Middle frontal gyrus (tissue), 1 donor: ENCODE results near the gene CHSY3.

Experiments used
- DNase-seq: peaks from one replicate; pipeline ENCODE4 v3.0.0-alpha.2; 2015; ENCODE audit warnings: low spot score; ENCODE audit errors: extremely low spot score

The CHSY3 gene

DNA sequence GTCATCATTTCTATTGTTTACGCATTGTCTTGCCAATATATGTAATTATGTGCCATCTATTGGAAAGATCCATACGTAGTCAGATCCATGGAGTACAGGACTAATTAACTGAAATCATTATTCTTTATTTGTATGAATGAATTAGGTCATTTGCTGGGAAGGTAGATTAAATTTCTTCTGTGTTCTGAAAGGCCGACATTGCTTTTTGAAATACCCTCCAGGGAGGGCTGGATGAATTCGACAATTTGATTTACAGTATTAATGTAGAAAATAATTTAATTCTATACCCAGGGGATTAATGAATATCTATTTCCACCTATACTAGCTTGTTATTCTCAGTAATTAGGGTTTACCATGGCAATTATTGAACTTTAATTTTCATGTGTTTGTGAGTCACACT is 117.6 kb downstream of the CHSY3 start:
- no peak for DNase-seq

DNA sequence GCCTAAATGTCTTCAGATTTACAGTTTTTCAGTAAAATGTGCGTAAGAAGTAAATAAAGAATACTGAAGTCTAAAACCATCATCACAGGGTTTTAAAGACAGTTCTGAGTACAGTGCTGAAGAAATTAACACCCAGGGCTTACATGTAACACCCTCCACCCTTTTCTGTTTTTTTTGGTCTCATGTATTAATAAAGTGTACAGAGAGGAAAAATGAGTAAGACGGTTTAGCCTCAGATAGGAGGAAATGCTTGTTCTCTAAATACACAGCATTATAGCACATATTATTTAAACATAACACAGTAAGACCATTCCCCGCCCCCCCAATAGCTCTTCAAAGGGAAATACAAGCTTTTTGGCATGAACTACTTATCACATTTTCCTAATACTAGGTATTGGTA is 119.3 kb downstream of the CHSY3 start:
- DNase-seq = no peak

DNA sequence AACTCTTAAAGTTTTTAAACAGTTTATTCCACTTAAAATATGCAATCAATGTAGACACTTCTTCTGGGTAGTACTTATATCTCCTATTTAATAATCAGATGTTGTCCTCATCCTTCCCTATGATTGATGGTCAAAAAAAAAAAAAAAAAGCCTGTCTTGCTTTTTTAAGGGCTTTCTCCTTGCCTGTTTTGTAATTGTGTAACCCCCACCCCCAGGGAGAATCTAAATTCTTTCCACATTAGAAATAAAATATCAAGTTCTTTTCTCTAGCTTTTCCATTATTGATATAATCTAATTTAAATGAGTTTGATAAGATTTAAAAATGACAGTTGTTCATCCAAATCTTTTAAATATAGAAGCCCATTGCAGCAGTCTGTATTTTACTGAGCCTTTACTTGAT is 119.7 kb downstream of the CHSY3 start:
- DNase-seq = no peak

DNA sequence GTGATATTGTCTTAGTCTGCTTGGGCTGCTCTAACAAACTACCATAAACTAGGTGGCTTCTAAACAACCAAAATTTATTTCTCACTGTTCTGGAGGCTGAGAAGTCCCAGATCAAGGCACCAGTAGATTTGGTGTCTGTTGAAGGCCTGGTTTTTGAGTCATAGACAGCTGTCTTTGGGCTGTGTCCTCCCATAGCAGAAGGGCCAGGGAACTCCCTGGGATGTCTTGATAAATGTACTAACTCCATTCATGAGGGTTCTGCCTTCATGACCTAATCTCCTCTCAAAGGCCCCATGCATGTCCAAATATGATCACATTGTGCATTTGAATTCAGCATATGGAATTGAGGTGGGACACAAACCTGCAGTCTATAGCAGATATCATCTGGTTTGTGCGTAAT is 121.2 kb downstream of the CHSY3 start:
- DNase-seq = no peak

- no peak for DNase-seq
Observed at GRCh38 chr5:130032807-130033206, 128.5 kb downstream of the CHSY3 start.

DNA sequence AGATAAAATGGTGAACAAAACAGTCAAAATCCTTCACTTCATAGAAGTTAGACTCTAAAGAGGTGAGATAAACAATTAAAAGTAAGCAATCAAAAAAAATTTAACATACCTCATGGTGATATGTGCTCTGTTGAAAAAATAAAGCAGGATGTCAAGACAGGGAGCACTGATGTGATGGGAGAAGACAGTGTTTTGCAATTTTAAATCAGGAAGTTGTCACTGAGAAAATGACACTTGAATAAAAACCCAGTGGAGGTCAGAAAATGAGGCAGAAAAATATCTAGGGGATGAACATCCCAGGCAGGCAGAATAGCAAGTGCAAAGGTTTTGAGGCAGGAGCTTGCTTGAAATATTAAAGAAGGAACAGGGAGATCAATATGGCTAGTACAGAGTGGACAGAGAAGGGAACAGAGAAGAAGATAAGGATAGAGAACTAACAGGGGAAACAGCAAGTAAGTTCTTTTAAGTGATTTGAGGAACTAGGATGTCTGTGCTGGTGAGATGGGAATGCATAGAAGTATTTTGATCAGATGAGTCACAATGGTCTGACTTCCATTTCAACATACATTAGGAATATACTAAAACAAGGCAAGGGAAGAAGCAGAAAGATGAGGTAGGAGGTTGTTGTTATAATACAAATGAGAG is 130.4 kb downstream of the CHSY3 start:
- DNase-seq = no peak

GRCh38 chr5:130035388-130035787 is 131.1 kb downstream of the CHSY3 start:
- no peak for DNase-seq

- no peak for DNase-seq
Observed at GRCh38 chr5:130037905-130038304, 133.6 kb downstream of the CHSY3 start.

DNA sequence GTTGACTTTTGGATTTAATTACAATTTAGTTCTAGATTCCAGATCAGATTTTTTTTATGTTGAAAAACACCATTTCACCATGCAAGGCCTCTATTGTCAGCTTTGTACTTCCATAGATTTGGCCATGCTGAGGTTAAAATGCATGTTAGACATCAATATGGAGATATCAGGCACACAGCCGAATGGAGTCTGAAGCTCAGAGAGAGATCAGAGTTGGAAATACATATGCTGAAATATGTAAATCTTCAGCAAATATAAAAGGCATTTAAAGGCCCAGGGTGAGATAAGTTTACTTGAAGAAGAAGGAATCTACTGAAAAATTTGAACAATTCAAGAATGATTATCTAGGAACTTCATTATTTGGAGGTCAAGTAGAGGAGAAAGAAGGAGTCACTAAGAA is 139.6 kb downstream of the CHSY3 start:
- no peak for DNase-seq

GRCh38 chr5:130045334-130045733 is 141.1 kb downstream of the CHSY3 start:
- no peak for DNase-seq

- no peak for DNase-seq
Observed at GRCh38 chr5:130050585-130050984, 146.3 kb downstream of the CHSY3 start.

DNA sequence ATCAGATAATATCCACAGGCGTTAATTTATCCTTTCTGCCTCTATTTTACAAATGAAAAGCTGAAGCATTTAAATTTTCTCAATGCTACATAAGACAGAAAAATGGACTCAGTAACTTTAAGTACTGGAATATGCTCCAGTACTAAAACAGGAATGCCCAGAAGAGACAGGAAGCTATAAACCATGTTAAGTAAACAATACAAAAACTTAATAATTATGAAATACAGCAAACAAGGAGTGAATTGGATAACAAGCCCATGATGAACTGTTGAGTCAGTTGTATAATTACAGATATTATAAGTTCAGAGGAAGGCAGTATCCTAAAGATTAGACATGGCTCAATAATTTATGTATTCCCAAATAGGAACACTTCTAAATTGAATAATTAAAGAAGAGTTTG is 148.5 kb downstream of the CHSY3 start:
- DNase-seq = no peak

- no peak for DNase-seq
Observed at GRCh38 chr5:130055572-130055971, 151.3 kb downstream of the CHSY3 start.

DNA sequence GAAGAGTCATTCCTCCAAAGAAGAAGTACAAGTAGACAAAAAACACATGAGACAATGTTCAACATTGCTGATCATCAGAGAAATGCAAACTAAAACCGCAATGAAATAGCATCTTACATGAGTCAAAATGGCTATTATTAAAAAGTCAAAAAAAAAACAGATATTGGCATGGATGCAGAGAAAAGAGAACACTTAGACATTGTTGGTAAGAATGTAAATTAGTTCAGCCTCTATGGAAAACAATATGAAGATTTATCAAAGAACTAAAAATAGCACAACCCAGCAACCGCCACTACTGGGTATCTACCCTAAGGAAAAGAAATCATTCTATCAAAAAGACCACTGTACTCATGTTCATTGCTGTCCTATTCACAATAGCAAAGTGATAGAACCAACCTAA is 157.5 kb downstream of the CHSY3 start:
- no peak for DNase-seq

- no peak for DNase-seq
Observed at GRCh38 chr5:130063603-130064002, 159.3 kb downstream of the CHSY3 start.

GRCh38 chr5:130064484-130064883 is 160.2 kb downstream of the CHSY3 start:
- no peak for DNase-seq

DNA sequence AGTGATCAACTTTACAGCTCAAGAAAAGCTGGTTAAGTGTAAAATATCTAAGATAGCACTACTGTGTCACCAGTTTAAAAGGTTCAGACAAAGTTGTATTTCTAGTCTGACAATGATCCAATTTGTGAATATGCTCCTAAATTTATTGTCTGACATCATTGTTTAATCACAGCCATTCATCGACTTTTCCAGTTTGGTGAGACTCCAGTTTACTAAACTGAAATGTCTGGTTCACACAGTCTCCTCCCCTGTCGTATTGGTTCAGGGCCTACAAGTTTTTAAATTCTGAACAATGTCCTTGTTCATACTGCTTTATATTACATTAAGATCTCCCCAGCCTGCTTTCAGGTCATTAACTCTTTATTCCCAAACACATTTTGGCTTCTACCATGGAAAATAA is 161.4 kb downstream of the CHSY3 start:
- DNase-seq = no peak

- DNase-seq = no peak
Observed at GRCh38 chr5:130066644-130067043, 162.4 kb downstream of the CHSY3 start.

- no peak for DNase-seq
Observed at GRCh38 chr5:130067364-130067763, 163.1 kb downstream of the CHSY3 start.

- DNase-seq = no peak
Observed at GRCh38 chr5:130068101-130068500, 163.8 kb downstream of the CHSY3 start.

DNA sequence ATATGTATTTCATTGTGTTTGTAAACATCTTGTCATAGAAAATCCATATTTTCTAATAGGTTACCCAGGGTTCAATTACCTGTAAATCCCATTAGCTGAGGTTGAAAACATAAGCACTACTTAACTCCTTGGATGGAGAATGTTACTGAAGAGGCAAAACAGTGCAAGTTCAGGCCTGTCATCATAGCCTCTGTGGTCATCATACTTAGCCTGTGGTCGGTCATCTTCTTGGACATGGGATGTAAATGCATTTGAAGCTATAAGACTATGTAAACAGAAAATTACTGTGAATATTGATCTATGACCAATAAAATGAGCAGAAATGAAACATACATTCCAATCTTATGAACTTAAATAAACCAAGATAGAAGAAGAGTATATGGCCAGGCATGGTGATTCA is 164.7 kb downstream of the CHSY3 start:
- no peak for DNase-seq

- no peak for DNase-seq
Observed at GRCh38 chr5:130074820-130075219, 170.6 kb downstream of the CHSY3 start.

DNA sequence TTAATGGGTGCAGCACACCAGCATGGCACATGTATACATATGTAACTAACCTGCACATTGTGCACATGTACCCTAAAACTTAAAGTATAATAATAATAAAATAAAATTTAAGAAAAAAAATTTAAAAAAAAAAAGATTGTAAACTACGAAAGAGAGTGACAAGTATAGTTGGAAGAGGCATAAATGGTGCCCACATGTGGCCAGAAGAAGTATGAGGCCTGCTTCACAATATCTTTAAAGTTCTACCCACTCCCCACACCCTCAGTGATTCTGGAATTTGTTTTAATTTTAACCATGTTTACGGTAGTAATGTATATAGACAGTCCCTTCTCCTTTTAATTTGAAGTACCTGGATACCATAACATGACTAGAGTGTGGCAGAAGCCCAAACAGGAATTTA is 172.7 kb downstream of the CHSY3 start:
- DNase-seq = no peak

DNA sequence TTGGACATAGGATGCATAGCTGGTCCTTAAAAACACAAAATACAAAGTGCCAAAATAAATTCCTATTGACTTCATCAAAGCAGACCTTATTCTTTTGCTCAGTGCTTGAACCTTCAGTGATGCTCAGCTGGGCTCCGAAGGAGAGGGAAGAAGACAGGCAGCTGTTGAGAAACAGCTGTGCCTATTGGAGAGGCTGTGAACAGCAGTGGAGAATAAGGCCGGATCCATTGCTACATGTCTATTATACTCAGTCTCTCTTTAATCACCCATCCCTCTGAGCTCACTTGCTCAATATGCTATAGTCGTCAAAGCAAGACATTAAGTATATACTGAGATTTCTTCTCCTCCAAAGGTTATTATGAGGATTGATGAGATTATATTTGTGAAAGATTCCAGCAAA is 174.4 kb downstream of the CHSY3 start:
- DNase-seq = no peak
